SK-N-SH (cell line): ENCODE results near the gene CASP8. TPM values are rescaled to one million over a fixed set of nuclear protein-coding genes. Genes with fewer than 3 reads are reported as not detected.

Source experiments
- CTCF ChIA-PET: fragments of 300-600, 350-600 bp; formaldehyde crosslinking; extraction: SDS; loops from one replicate; lab custom pipeline; 2021; lab: Yijun Ruan, JAX
- POLR2A ChIA-PET: fragments of 350-600 bp; sonication (Branson Sonifier 250); formaldehyde crosslinking; extraction: SDS; loops from one replicate; lab custom pipeline; 2020; ENCODE audit warnings: antibody characterized with exemption, inconsistent platforms; lab: Yijun Ruan, JAX
- DNase-seq: peaks from one replicate; pipeline ENCODE4 v3.0.0; 2012
- H2AFZ ChIP-seq: fragments of 200-600 bp; sonication (generic); 2 replicates; pipeline ENCODE4 v1.8.1; 2016; ENCODE audit warnings: antibody characterized with exemption, mild to moderate bottlenecking, low read depth
- H3F3A ChIP-seq: fragments of 200-600 bp; sonication (generic); replicated peaks from 2 replicates; pipeline ENCODE3; 2016; ENCODE audit warnings: antibody characterized with exemption, mild to moderate bottlenecking; ENCODE audit not compliant: insufficient read depth
- H3K27ac ChIP-seq, 2 experiments: fragments of 200-500 bp in 1 of 2; fragments of 200-600 bp in 1 of 2; sonication (Bioruptor generic) in 1 of 2; sonication (generic), shearing (Covaris generic) in 1 of 2; 2 replicates each; pipeline versions ENCODE4 v1.5.1 to v1.6.1; 2014 to 2016; ENCODE audit warnings: low read depth in 2 of 2, inconsistent platforms in 1 of 2, low read length in 1 of 2, mild to moderate bottlenecking in 1 of 2, mixed read lengths in 1 of 2
- H3K27me3 ChIP-seq: fragments of 200-600 bp; sonication (generic), shearing (Covaris generic); 2 replicates; pipeline ENCODE4 v1.6.1; 2016; ENCODE audit warnings: mixed run types; ENCODE audit not compliant: insufficient read depth
- H3K36me3 ChIP-seq, 2 experiments: fragments of 200-500 bp in 1 of 2; fragments of 200-600 bp in 1 of 2; sonication (Bioruptor generic) in 1 of 2; sonication (generic) in 1 of 2; replicated peaks in 1 of 2; 2 replicates each; pipeline versions ENCODE3 to v1.5.1; 2014 to 2016; ENCODE audit warnings: low read length in 1 of 2, mild to moderate bottlenecking in 1 of 2; ENCODE audit not compliant: insufficient read depth in 2 of 2, control insufficient read depth in 1 of 2
- H3K4me1 ChIP-seq, 2 experiments: fragments of 200-500 bp in 1 of 2; fragments of 200-600 bp in 1 of 2; sonication (Bioruptor generic) in 1 of 2; sonication (generic), shearing (Covaris generic) in 1 of 2; 2 replicates each; pipeline versions ENCODE4 v1.5.1 to v1.6.1; 2014 to 2016; ENCODE audit warnings: low read depth in 1 of 2, low read length in 1 of 2, mixed run types in 1 of 2; ENCODE audit not compliant: insufficient read depth in 2 of 2, control insufficient read depth in 1 of 2
- H3K4me2 ChIP-seq: fragments of 200-600 bp; sonication (generic), shearing (Covaris generic); 2 replicates; pipeline ENCODE4 v1.6.1; 2017; ENCODE audit warnings: mixed run types
- H3K4me3 ChIP-seq, 2 experiments: fragments of 200-500 bp in 1 of 2; fragments of 200-600 bp in 1 of 2; sonication (Bioruptor generic) in 1 of 2; sonication (generic), shearing (Covaris generic) in 1 of 2; 2 replicates each; pipeline versions ENCODE4 v1.5.1 to v1.8.1; 2014 to 2016; ENCODE audit warnings: low read depth in 2 of 2, inconsistent platforms in 1 of 2, low read length in 1 of 2, mild to moderate bottlenecking in 1 of 2, mixed read lengths in 1 of 2, moderate library complexity in 1 of 2
- H3K79me2 ChIP-seq: fragments of 200-600 bp; sonication (generic); 2 replicates; pipeline ENCODE4 v1.8.1; 2017; ENCODE audit warnings: mild to moderate bottlenecking; ENCODE audit not compliant: insufficient read depth
- H3K9ac ChIP-seq: fragments of 200-600 bp; sonication (generic); 2 replicates; pipeline ENCODE4 v1.6.1; 2017; ENCODE audit warnings: mixed run types
- H3K9me2 ChIP-seq: fragments of 200-600 bp; sonication (generic); 2 replicates; pipeline ENCODE4 v1.6.1; 2017; ENCODE audit warnings: mixed run types
- H3K9me3 ChIP-seq: fragments of 200-600 bp; sonication (generic); 2 replicates; pipeline ENCODE4 v1.6.1; 2017; ENCODE audit warnings: mixed run types, mild to moderate bottlenecking, moderate library complexity
- H4K20me1 ChIP-seq: fragments of 200-600 bp; sonication (generic); 2 replicates; pipeline ENCODE4 v1.6.1; 2017; ENCODE audit warnings: mild to moderate bottlenecking, mixed run types; ENCODE audit not compliant: insufficient read depth
- ELF1 ChIP-seq: IDR thresholded peaks from 2 replicates; pipeline ENCODE4 v1.4.0; 2012
- FOXJ3 ChIP-seq: sonication (generic); formaldehyde crosslinking; IDR thresholded peaks from 2 replicates; pipeline ENCODE4 v1.5.1; 2020; ENCODE audit warnings: mild to moderate bottlenecking, missing genetic modification reagents
- GABPA ChIP-seq: IDR thresholded peaks from 2 replicates; pipeline ENCODE4 v1.4.0; 2012; ENCODE audit warnings: low read depth, mild to moderate bottlenecking
- IRF3 ChIP-seq: fragments of 150-350 bp; IDR thresholded peaks from 2 replicates; pipeline ENCODE4 v1.6.1; 2016; ENCODE audit warnings: mild to moderate bottlenecking, low read depth, low read length
- JUND ChIP-seq: IDR thresholded peaks from 2 replicates; pipeline ENCODE4 v1.4.0; 2012
- MEF2A ChIP-seq: IDR thresholded peaks from 2 replicates; pipeline ENCODE4 v1.4.0; 2012; ENCODE audit warnings: low read depth, borderline replicate concordance
- MXI1 ChIP-seq: IDR thresholded peaks from 2 replicates; pipeline ENCODE4 v1.6.1; 2012; ENCODE audit warnings: mild to moderate bottlenecking, low read depth, low read length, improper control_type of control experiment
- PBX3 ChIP-seq: IDR thresholded peaks from 2 replicates; pipeline ENCODE4; 2012
- RAD21 ChIP-seq: IDR thresholded peaks from 2 replicates; pipeline ENCODE4 v1.6.1; 2012; ENCODE audit warnings: mild to moderate bottlenecking, low read length
- REST ChIP-seq: IDR thresholded peaks from 2 replicates; pipeline ENCODE4 v1.6.1; 2012; ENCODE audit warnings: mild to moderate bottlenecking, low read depth, low read length, moderate library complexity
- RFX5 ChIP-seq: IDR thresholded peaks from 2 replicates; pipeline ENCODE4 v1.6.1; 2012; ENCODE audit warnings: mild to moderate bottlenecking, improper control_type of control experiment, low read length
- TCF12 ChIP-seq: IDR thresholded peaks from 2 replicates; pipeline ENCODE4 v1.4.0; 2012
- TEAD4 ChIP-seq: IDR thresholded peaks from 2 replicates; pipeline ENCODE4 v1.4.0; 2012; ENCODE audit warnings: mild to moderate bottlenecking, borderline replicate concordance; ENCODE audit not compliant: insufficient read depth
- WGBS: methylation state at CpG from one replicate; pipeline ENCODE4 v1.1.6; 2017; ENCODE audit warnings: low lambda C conversion rate; 5-methylcytosine and 5-hydroxymethylcytosine counted together
- polyA plus RNA-seq, 3 experiments: library from polyadenylated mRNA; depleted of rRNA; stranded (reverse); fragments of >200 nt; gene quantifications; 2 replicates each; pipeline ENCODE4 v1.2.3, GENCODE V29; 2012

Gene CASP8
- polyA plus RNA-seq, 1 of the 3 experiments (the other 2 are of a cell fraction): 13.1 TPM

- DNase-seq: no peak
- ChIA-PET POLR2A (no interaction called here), CTCF (interaction anchor here (1.2 kb wide), 1 partner anchor 9 kb away, joined by 3 read pairs; no protein-coding TSS in a partner anchor)
- Histone ChIP-seq H3K27me3 (no peaks in the 10 kb centered on the region), H3K79me2 (no peaks in the 10 kb centered on the region), H3F3A (no peaks in the 10 kb centered on the region), H3K36me3 (peaks cover 0 to 3% of the 10 kb centered on the region in 2 experiments), H3K9me2 (no peaks in the 10 kb centered on the region), H3K4me1 (no peaks in the 10 kb centered on the region; a peak in 1 of 4 replicates), H4K20me1 (no peaks in the 10 kb centered on the region), H3K9me3 (0 out of 2 replicates have a peak, but pooled peaks cover 7% of the 10 kb centered on the region), H3K4me3 (no peak overlapping the region), H2AFZ (no peak overlapping the region), H3K9ac (no peak overlapping the region), H3K27ac (no peak overlapping the region), H3K4me2 (no peak overlapping the region)
- no peak for TF ChIP-seq ELF1
- no peak for TF ChIP-seq REST
- no peak for TF ChIP-seq JUND
- TF ChIP-seq MXI1: no peak
- no peak for TF ChIP-seq FOXJ3 (CRISPR knock-in tag)
- no peak for TF ChIP-seq PBX3
- TF ChIP-seq TCF12: no peak
- TF ChIP-seq RFX5: no peak
- 81% methylated on average over 3 of the region's 4 CpGs for WGBS
Observed at GRCh38 chr2:201320701-201321100, 60.4 kb downstream of the CASP8 start.

- no peaks in the 10 kb centered on the region for H3K27me3 ChIP-seq
- POLR2A ChIA-PET: no interaction called here
- TF ChIP-seq ELF1: no peak
- no peak for TF ChIP-seq GABPA
- no peak for TF ChIP-seq IRF3
- no peak for TF ChIP-seq MEF2A
- TF ChIP-seq TEAD4: no peak
- no peak for TF ChIP-seq RAD21
- TF ChIP-seq TCF12: no peak
- TF ChIP-seq REST: no peak
- TF ChIP-seq, all 33 proteins: peak for 0
- Histone ChIP-seq H3F3A (no peaks in the 10 kb centered on the region), H3K9ac (no peak overlapping the region), H3K4me2 (no peak overlapping the region), H3K79me2 (no peaks in the 10 kb centered on the region), H4K20me1 (no peaks in the 10 kb centered on the region), H2AFZ (no peak overlapping the region), H3K4me1 (no peaks in the 10 kb centered on the region; a peak in 1 of 4 replicates), H3K4me3 (no peak overlapping the region), H3K36me3 (peaks cover 0 to 3% of the 10 kb centered on the region in 2 experiments), H3K9me2 (no peaks in the 10 kb centered on the region), H3K9me3 (0 out of 2 replicates have a peak, but pooled peaks cover 7% of the 10 kb centered on the region), H3K27ac (no peak overlapping the region)
- no peak for DNase-seq
- CTCF ChIA-PET: interaction anchor here (0.6 to 1.3 kb wide), 3 partner anchors 14 to 462 kb away, joined by 3 to 4 read pairs (median 4); no protein-coding TSS in a partner anchor
Observed at GRCh38 chr2:201322772-201323171, 62.4 kb downstream of the CASP8 start.
